ENCODE measurements around the gene DDTL. TPM values are rescaled to one million over a fixed set of nuclear protein-coding genes. Genes with fewer than 3 reads are reported as not detected.
"Not testable (repeated sequence)": the region's sequence is repeated elsewhere in the genome, so short reads cannot be mapped to it uniquely, and the experiment has no call there.

DDTL gene
- total and polyA plus RNA-seq, 2 of the 8 experiments (the other 6 are each of a cell fraction or from before 2014, with no cell fraction given) = 2.1 to 3.1 TPM

GRCh38 chr22:23974836-23975352 lies 8.2 kb downstream of the DDTL start:
- CTCF ChIA-PET (ENCODE audit: partially characterized antibody); H3K4me3 ChIP-seq (ENCODE audit: extremely low read depth in 1 of 4, insufficient read depth in 2 of 4, low read depth in 3 of 4, low read length in 4 of 4); H3K27ac ChIP-seq (ENCODE audit: low read depth, low read length); H3K4me1 ChIP-seq (replicated peaks in 1 of 4; ENCODE audit: control insufficient read depth in 3 of 4, insufficient read depth in 4 of 4, low read length in 3 of 4); H3K23me2 ChIP-seq (ENCODE audit: low read depth, low read length); H3K4me2 ChIP-seq (ENCODE audit: insufficient read depth in 1 of 2, low read depth in 2 of 2, low read length in 2 of 2); H2AK5ac ChIP-seq (ENCODE audit: low read depth, low read length); H2BK5ac ChIP-seq (ENCODE audit: low read depth, low read length); H3K56ac ChIP-seq (replicated peaks; ENCODE audit: insufficient read length, low read depth, low read length); H3K4ac ChIP-seq (replicated peaks; ENCODE audit: insufficient read length, low read depth, low read length); H3K79me1 ChIP-seq (ENCODE audit: low read depth, low read length); H2AFZ ChIP-seq (ENCODE audit: low read length); H2BK12ac ChIP-seq (ENCODE audit: low read depth, low read length); H4K91ac ChIP-seq (replicated peaks; ENCODE audit: insufficient read length, low read length); POLR2A ChIA-PET (ENCODE audit: partially characterized antibody); H3K27me3 ChIP-seq (replicated peaks in 1 of 4; ENCODE audit: control insufficient read depth in 3 of 4, extremely low read depth in 1 of 4, insufficient read depth in 3 of 4, low read length in 3 of 4); FAIRE-seq; H3K14ac ChIP-seq (ENCODE audit: insufficient read length); H3K18ac ChIP-seq (ENCODE audit: extremely low read depth, low read length); H4K8ac ChIP-seq (ENCODE audit: extremely low read depth, insufficient read depth, low read length); H2BK120ac ChIP-seq (replicated peaks; ENCODE audit: low read depth, low read length); H3K9me3 ChIP-seq (ENCODE audit: insufficient read depth in 2 of 2, low read depth in 1 of 2, low read length in 1 of 2); H3K9ac ChIP-seq (replicated peaks in 1 of 4; ENCODE audit: extremely low read depth in 1 of 4, low read depth in 3 of 4, low read length in 3 of 4); H4K5ac ChIP-seq (ENCODE audit: insufficient read length, low read depth, low read length); H2BK15ac ChIP-seq (ENCODE audit: low read length); H2BK20ac ChIP-seq (ENCODE audit: low read length); H3K23ac ChIP-seq (ENCODE audit: insufficient read length): not testable (repeated sequence)
- WGBS, 2 experiments (ENCODE audit: extremely low coverage in 1 of 2, insufficient coverage in 1 of 2, insufficient read length in 1 of 2, insufficient replicate concordance in 2 of 2, low coverage in 1 of 2, low lambda C conversion rate in 2 of 2, missing lambda C conversion rate in 1 of 2) = 26% methylated on average over 6 of the region's 27 CpGs; no CpG with 5 or more reads in 1 of the 2 experiments
- H3K79me2 ChIP-seq (ENCODE audit: control insufficient read depth in 1 of 2, insufficient read depth in 2 of 2, low read length in 2 of 2) = peaks cover 0 to 11% of the 10 kb centered on the region in 2 experiments; a peak in 1 of 4 replicates
- peak in 1 of 2 experiments; percentile 51 for DNase-seq (ENCODE audit: low read depth in 1 of 2, low spot score in 2 of 2)
- H3K36me3 ChIP-seq (ENCODE audit: control insufficient read depth in 2 of 4, insufficient read depth in 4 of 4, low read length in 3 of 4) = peaks cover 5 to 19% (median 13%) of the 10 kb centered on the region in 4 experiments; a peak in 6 of 8 replicates
- peaks cover 3 to 13% of the 10 kb centered on the region in 2 experiments for H4K20me1 ChIP-seq (replicated peaks in 1 of 2; ENCODE audit: control insufficient read depth in 1 of 2, insufficient read depth in 2 of 2, low read length in 2 of 2)

DNA sequence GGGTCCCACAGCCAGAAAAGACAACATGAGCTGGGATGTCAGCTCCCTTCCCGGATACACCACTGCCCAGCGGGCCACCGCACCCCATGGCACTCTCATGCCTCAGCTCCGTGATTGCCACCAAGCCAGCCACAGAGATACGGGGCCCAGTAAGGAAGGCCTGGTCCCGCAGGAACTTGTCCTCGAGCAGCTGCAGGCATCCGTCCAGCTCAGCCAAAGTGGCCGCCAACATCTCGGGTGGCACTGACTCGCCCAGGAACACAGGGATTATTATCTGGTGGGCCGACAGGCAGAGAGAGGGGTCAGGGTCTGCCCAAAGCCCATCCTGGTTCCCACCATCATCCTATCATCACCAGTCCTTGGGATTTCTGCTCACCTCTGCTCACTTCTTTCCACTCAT lies 10.6 kb downstream of the DDTL start:
- H3K4me2 ChIP-seq (ENCODE audit: insufficient read depth in 1 of 2, low read depth in 2 of 2, low read length in 2 of 2); DNase-seq (ENCODE audit: low read depth in 1 of 2, low spot score in 2 of 2); H2AK5ac ChIP-seq (ENCODE audit: low read depth, low read length); H3K23ac ChIP-seq (ENCODE audit: insufficient read length); H3K23me2 ChIP-seq (ENCODE audit: low read depth, low read length); H3K27me3 ChIP-seq (replicated peaks in 1 of 4; ENCODE audit: control insufficient read depth in 3 of 4, extremely low read depth in 1 of 4, insufficient read depth in 3 of 4, low read length in 3 of 4); CTCF ChIA-PET (ENCODE audit: partially characterized antibody); H3K9me3 ChIP-seq (ENCODE audit: insufficient read depth in 2 of 2, low read depth in 1 of 2, low read length in 1 of 2); H3K79me1 ChIP-seq (ENCODE audit: low read depth, low read length); H4K91ac ChIP-seq (replicated peaks; ENCODE audit: insufficient read length, low read length); H2BK15ac ChIP-seq (ENCODE audit: low read length); H4K5ac ChIP-seq (ENCODE audit: insufficient read length, low read depth, low read length); H3K36me3 ChIP-seq (ENCODE audit: control insufficient read depth in 2 of 4, insufficient read depth in 4 of 4, low read length in 3 of 4); H3K14ac ChIP-seq (ENCODE audit: insufficient read length); H2BK12ac ChIP-seq (ENCODE audit: low read depth, low read length); H3K18ac ChIP-seq (ENCODE audit: extremely low read depth, low read length); H3K56ac ChIP-seq (replicated peaks; ENCODE audit: insufficient read length, low read depth, low read length); POLR2A ChIA-PET (ENCODE audit: partially characterized antibody); FAIRE-seq; H3K4ac ChIP-seq (replicated peaks; ENCODE audit: insufficient read length, low read depth, low read length); H4K8ac ChIP-seq (ENCODE audit: extremely low read depth, insufficient read depth, low read length); H4K20me1 ChIP-seq (replicated peaks in 1 of 2; ENCODE audit: control insufficient read depth in 1 of 2, insufficient read depth in 2 of 2, low read length in 2 of 2); H2BK120ac ChIP-seq (replicated peaks; ENCODE audit: low read depth, low read length); H2AFZ ChIP-seq (ENCODE audit: low read length); H3K4me3 ChIP-seq (ENCODE audit: extremely low read depth in 1 of 4, insufficient read depth in 2 of 4, low read depth in 3 of 4, low read length in 4 of 4); H3K79me2 ChIP-seq (ENCODE audit: control insufficient read depth in 1 of 2, insufficient read depth in 2 of 2, low read length in 2 of 2); H2BK20ac ChIP-seq (ENCODE audit: low read length); H3K4me1 ChIP-seq (replicated peaks in 1 of 4; ENCODE audit: control insufficient read depth in 3 of 4, insufficient read depth in 4 of 4, low read length in 3 of 4); H2BK5ac ChIP-seq (ENCODE audit: low read depth, low read length); H3K9ac ChIP-seq (replicated peaks in 1 of 4; ENCODE audit: extremely low read depth in 1 of 4, low read depth in 3 of 4, low read length in 3 of 4); H3K27ac ChIP-seq (ENCODE audit: low read depth, low read length): not testable (repeated sequence)
- WGBS, 2 experiments (ENCODE audit: extremely low coverage in 1 of 2, insufficient coverage in 1 of 2, insufficient read length in 1 of 2, insufficient replicate concordance in 2 of 2, low coverage in 1 of 2, low lambda C conversion rate in 2 of 2, missing lambda C conversion rate in 1 of 2) = 89% methylated on average over 9 of the region's 12 CpGs; no CpG with 5 or more reads in 1 of the 2 experiments

Data from H1 (cell line).